Peyer's patch (tissue), 4 donors: Measurements from ENCODE around the gene TSPAN3.

Experiments used
- POLR2A ChIP-seq, 2 donors: fragments of 450-650 bp; IDR thresholded peaks; one replicate each; pipeline ENCODE4 v1.5.1; 2017; ENCODE audit warnings: antibody characterized with exemption in 2 of 2, mild to moderate bottlenecking in 2 of 2, moderate library complexity in 2 of 2
- TF ChIP-seq, protein P1 (sequence below), 6 experiments: fragments of 450-650 bp in 4 of 6; fragments of 200-600 bp in 2 of 6; sonication (generic) in 1 of 6; IDR thresholded peaks; one replicate each; pipeline ENCODE4 v1.5.1; 2017 to 2019; ENCODE audit warnings: antibody characterized with exemption in 6 of 6, mild to moderate bottlenecking in 3 of 6, moderate library complexity in 1 of 6

- TF ChIP-seq, protein P1, sequence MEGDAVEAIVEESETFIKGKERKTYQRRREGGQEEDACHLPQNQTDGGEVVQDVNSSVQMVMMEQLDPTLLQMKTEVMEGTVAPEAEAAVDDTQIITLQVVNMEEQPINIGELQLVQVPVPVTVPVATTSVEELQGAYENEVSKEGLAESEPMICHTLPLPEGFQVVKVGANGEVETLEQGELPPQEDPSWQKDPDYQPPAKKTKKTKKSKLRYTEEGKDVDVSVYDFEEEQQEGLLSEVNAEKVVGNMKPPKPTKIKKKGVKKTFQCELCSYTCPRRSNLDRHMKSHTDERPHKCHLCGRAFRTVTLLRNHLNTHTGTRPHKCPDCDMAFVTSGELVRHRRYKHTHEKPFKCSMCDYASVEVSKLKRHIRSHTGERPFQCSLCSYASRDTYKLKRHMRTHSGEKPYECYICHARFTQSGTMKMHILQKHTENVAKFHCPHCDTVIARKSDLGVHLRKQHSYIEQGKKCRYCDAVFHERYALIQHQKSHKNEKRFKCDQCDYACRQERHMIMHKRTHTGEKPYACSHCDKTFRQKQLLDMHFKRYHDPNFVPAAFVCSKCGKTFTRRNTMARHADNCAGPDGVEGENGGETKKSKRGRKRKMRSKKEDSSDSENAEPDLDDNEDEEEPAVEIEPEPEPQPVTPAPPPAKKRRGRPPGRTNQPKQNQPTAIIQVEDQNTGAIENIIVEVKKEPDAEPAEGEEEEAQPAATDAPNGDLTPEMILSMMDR (IDR thresholded peaks at IDR 0.05), result no peak
- TF ChIP-seq POLR2A (IDR thresholded peaks at IDR 0.05), result no peak
These were observed 76.4 kb downstream of the TSPAN3 start for GRCh38 chr15:76994496-76994895.
